Mammary epithelial cell (primary cell): Measurements from ENCODE around the gene TFDP2.

ENCODE experiments used
- EZH2 ChIP-seq: IDR thresholded peaks from 2 replicates; pipeline ENCODE4 v1.6.1; 2012; ENCODE audit warnings: low read length, inconsistent platforms, borderline replicate concordance
- TF ChIP-seq, protein P1 (sequence below), 2 donors: IDR thresholded peaks in 1 of 2; conservative IDR thresholded peaks in 1 of 2; 2 replicates each; pipeline ENCODE4 v1.5.1; 2011 to 2012; ENCODE audit warnings: inconsistent platforms in 2 of 2, low read length in 2 of 2, mild to moderate bottlenecking in 2 of 2, control low read depth in 1 of 2, low read depth in 1 of 2; ENCODE audit not compliant: insufficient read depth in 1 of 2; ENCODE audit errors: extremely low read depth in 1 of 2

DNA sequence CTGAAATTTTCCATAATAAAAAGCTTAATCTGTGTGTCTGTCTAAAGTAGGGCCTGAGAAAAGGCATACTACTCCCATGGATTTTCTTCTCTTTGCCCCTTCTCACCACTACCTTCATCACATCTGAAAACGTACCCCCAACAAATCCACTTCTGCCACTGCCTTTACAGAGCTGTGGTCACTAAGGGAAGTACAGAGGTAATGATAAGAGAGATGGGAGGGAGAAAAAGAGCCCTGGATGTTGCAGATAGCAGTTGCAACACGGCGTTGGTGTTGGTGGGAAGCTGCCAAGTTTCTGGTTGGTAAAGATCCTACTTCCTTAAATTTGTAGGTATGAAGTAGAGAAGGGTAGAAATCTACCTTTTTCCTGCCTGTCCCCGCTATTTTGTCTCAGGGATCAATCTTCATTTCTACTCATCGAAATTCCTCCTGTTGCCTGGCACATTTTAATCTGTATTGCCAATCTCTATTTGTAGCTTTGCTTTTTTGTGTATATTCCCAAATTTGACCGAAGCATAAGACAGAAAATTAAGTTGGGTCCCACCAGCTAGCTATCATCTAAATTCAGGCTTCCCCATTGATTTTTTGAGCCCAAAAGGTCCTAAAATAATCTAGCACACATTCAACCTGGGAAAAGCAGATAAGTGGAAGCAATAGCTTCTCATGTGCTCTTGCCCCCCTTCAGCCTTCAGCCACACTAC lies 102.9 kb downstream of the TFDP2 start:
- no peak for TF ChIP-seq EZH2
- TF ChIP-seq, protein P1, sequence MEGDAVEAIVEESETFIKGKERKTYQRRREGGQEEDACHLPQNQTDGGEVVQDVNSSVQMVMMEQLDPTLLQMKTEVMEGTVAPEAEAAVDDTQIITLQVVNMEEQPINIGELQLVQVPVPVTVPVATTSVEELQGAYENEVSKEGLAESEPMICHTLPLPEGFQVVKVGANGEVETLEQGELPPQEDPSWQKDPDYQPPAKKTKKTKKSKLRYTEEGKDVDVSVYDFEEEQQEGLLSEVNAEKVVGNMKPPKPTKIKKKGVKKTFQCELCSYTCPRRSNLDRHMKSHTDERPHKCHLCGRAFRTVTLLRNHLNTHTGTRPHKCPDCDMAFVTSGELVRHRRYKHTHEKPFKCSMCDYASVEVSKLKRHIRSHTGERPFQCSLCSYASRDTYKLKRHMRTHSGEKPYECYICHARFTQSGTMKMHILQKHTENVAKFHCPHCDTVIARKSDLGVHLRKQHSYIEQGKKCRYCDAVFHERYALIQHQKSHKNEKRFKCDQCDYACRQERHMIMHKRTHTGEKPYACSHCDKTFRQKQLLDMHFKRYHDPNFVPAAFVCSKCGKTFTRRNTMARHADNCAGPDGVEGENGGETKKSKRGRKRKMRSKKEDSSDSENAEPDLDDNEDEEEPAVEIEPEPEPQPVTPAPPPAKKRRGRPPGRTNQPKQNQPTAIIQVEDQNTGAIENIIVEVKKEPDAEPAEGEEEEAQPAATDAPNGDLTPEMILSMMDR (conservative IDR thresholded peaks at IDR 0.05 in 1 of 2, IDR thresholded peaks at IDR 0.05 in 1 of 2; ENCODE audit: extremely low read depth in 1 of 2, insufficient read depth in 1 of 2, low read depth in 1 of 2, low read length in 2 of 2) = no peak
